Right lobe of liver (tissue), 4 donors: ENCODE data around the gene IGF2BP3.

Source experiments
- POLR2A ChIP-seq: fragments of 450-650 bp; IDR thresholded peaks from one replicate; pipeline ENCODE4 v1.6.1; 2017; ENCODE audit warnings: antibody characterized with exemption, mild to moderate bottlenecking
- TF ChIP-seq, protein P1 (sequence below), 4 donors: fragments of 200-600 bp in 3 of 4; fragments of 450-650 bp in 1 of 4; IDR thresholded peaks; one replicate each; pipeline versions ENCODE4 v1.5.1 to v1.8.0; 2016 to 2022; ENCODE audit warnings: antibody characterized with exemption in 4 of 4, mild to moderate bottlenecking in 2 of 4
- donor health status: DM: no; HTN: no; CAD: no.
- donor health status: DM: no; HTN: no; CAD: no.
- donor health status: DM: no; HTN: yes; CAD: no.

DNA sequence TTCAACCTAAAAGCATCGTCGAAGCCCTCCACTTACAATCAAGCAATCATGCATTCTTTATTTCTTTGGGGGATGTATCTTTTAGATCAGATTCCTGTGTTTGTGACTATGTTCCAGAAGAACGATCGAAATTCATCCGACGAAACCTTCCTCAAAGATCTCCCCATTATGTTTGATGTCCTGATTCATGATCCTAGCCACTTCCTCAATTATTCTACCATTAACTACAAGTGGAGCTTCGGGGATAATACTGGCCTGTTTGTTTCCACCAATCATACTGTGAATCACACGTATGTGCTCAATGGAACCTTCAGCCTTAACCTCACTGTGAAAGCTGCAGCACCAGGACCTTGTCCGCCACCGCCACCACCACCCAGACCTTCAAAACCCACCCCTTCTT, 209.9 kb downstream of the IGF2BP3 start:
- TF ChIP-seq, protein P1, sequence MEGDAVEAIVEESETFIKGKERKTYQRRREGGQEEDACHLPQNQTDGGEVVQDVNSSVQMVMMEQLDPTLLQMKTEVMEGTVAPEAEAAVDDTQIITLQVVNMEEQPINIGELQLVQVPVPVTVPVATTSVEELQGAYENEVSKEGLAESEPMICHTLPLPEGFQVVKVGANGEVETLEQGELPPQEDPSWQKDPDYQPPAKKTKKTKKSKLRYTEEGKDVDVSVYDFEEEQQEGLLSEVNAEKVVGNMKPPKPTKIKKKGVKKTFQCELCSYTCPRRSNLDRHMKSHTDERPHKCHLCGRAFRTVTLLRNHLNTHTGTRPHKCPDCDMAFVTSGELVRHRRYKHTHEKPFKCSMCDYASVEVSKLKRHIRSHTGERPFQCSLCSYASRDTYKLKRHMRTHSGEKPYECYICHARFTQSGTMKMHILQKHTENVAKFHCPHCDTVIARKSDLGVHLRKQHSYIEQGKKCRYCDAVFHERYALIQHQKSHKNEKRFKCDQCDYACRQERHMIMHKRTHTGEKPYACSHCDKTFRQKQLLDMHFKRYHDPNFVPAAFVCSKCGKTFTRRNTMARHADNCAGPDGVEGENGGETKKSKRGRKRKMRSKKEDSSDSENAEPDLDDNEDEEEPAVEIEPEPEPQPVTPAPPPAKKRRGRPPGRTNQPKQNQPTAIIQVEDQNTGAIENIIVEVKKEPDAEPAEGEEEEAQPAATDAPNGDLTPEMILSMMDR (IDR thresholded peaks at IDR 0.05): no peak
- no peak for TF ChIP-seq POLR2A
